Naive B cell (primary cell): Measurements from ENCODE around the gene ARHGAP35. TPM values are rescaled to one million over a fixed set of nuclear protein-coding genes. Genes with fewer than 3 reads are reported as not detected.
"Not testable (repeated sequence)": the region's sequence is repeated elsewhere in the genome, so short reads cannot be mapped to it uniquely, and the experiment has no call there.

Experiments used
- ATAC-seq, 2 donors: fragments of 150-1000 bp; cut with Tn5 transposase; 2 replicates each; pipeline ENCODE4 v1.10.0; 2021; ENCODE audit warnings: low read depth in 2 of 2, mild to moderate bottlenecking in 2 of 2, moderate library complexity in 2 of 2
- DNase-seq: peaks from one replicate; pipeline ENCODE4 v3.0.0; 2022
- H3K27ac Mint-ChIP-seq, 6 donors: one replicate each; pipeline ENCODE4 v1.8.0; 2020 to 2022; ENCODE audit warnings: mild to moderate bottlenecking in 6 of 6, mixed read lengths in 6 of 6, moderate library complexity in 5 of 6, inconsistent platforms in 2 of 6
- H3K27me3 Mint-ChIP-seq, 3 donors: one replicate each; pipeline ENCODE4 v1.8.0; 2021 to 2022; ENCODE audit warnings: mixed read lengths in 3 of 3, mild to moderate bottlenecking in 1 of 3
- H3K36me3 Mint-ChIP-seq, 2 donors: one replicate each; pipeline ENCODE4 v1.8.0; 2020 to 2022; ENCODE audit warnings: mixed read lengths in 2 of 2, inconsistent platforms in 1 of 2, mild to moderate bottlenecking in 1 of 2
- H3K4me1 Mint-ChIP-seq, 3 donors: one replicate each; pipeline ENCODE4 v1.8.0; 2020 to 2022; ENCODE audit warnings: mixed read lengths in 3 of 3, inconsistent platforms in 1 of 3, mild to moderate bottlenecking in 1 of 3, moderate library complexity in 1 of 3
- H3K4me3 Mint-ChIP-seq, 8 donors: one replicate each; pipeline ENCODE4 v1.8.0; 2020 to 2022; ENCODE audit warnings: mild to moderate bottlenecking in 8 of 8, mixed read lengths in 8 of 8, moderate library complexity in 8 of 8, inconsistent platforms in 2 of 8
- H3K9me3 Mint-ChIP-seq, 7 donors: one replicate each; pipeline ENCODE4 v1.8.0; 2020 to 2022; ENCODE audit warnings: mixed read lengths in 7 of 7, mild to moderate bottlenecking in 5 of 7, inconsistent platforms in 2 of 7, moderate library complexity in 1 of 7
- polyA plus RNA-seq, 6 donors: library from polyadenylated mRNA; unstranded; fragments of 300-500 nt; fragmentation: Illumina TruSeq; gene quantifications; one replicate each; pipeline ENCODE4 v1.2.3, GENCODE V29; 2021; ENCODE audit warnings: low read depth in 6 of 6

ARHGAP35 gene
- polyA plus RNA-seq, 6 donors from 2014 or later: 1.6 to 5.9 (median 2.0) TPM; not detected in 1

DNA sequence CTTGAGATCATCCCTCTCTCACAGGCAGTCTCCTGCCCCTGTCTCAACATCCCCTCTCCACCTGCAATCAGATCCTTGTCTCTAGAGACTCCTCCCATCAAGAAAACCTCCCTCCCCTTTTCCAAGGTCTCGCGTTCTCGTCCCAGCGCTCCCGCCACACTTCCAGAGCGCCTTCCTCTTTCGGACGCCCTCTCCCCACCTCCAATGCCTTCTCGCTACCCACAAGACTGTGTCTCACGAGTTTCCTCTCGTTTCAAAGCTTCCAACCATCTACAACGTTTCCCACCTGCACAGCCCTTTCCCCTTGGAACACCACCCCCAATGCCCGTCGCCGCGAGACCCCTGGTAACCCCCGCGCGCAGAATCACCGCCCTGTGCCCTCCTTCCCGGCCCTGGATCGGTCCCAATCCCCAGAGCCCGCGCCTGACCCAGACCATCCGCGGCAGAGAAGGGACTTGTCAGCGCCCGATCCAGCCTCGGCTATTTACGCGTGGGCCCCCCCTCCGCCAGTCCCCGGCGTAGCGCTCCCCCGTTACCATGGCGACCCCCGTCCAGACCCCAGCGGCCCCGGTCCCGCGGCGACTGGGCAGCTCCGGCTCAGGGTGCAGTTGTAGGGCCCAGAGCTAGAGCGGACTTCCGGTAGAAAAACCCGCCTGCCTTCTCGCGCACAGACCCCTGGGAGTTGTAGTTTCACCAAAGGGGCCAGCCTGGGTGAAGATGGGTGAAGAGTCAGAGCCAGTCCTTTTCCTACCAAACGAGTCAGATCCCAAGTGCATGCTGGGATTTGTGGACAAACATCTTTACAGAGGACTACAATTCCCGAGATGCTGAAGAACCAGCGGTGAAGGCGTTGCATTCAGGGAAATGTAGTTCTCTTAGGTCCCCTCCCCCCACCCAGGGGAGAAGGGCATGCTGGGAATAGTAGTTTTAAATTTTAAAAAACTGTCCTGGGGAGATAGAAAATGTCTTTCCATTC lies 10.3 kb upstream of the ARHGAP35 start, which contains the start of gene AP2S1:
TSS of gene AP2S1 (minus strand) at position 619 of the 976 bp plus-strand sequence. CDS start at position 539, 80 bp downstream.
- DNase-seq (peak; percentile 92), ATAC-seq (peak; percentile 90 to 91)
- H3K27ac Mint-ChIP-seq: peak within 1 kb of the TSS; percentile 72 to 96 (median 88)
- H3K9me3 Mint-ChIP-seq: no peaks in the 10 kb centered on the region
- H3K4me1 Mint-ChIP-seq: peaks cover 30 to 39% (median 31%) of the 10 kb centered on the region in 3 donors
- H3K4me3 Mint-ChIP-seq: peak within 1 kb of the TSS; percentile 80 to 97 (median 94)
- peaks cover 0 to 7% of the 10 kb centered on the region in 2 donors for H3K36me3 Mint-ChIP-seq
- no peaks in the 10 kb centered on the region for H3K27me3 Mint-ChIP-seq

DNA sequence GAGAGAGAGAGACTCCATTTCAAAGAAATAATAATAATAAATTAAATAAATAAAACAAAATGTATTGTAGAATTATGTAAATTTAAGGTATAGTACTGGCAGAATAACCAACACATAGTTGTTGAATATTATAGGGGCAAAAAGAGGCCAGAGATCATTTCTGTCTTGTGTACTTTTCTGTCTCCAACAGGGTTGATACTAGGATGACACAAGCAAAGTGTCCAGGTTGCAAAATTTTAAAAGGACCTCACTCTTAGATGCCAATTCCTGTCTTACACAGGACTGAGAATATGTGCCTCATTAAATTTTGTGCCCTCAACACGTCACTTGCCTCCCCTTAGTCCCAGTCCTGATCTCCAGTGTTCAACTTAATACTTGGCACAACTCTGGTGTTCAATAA lies 8.0 kb upstream of the ARHGAP35 start:
- ATAC-seq (no peak), DNase-seq (no peak)
- Mint-ChIP-seq H3K9me3 (no peaks in the 10 kb centered on the region), H3K27ac (no peak overlapping the region), H3K27me3 (no peaks in the 10 kb centered on the region), H3K4me1 (peaks cover 26 to 37% (median 28%) of the 10 kb centered on the region in 3 donors), H3K4me3 (peak overlapping the region in 1 of 8 donors; percentile 24), H3K36me3 (peaks cover 0 to under 1% of the 10 kb centered on the region in 2 donors)

DNA sequence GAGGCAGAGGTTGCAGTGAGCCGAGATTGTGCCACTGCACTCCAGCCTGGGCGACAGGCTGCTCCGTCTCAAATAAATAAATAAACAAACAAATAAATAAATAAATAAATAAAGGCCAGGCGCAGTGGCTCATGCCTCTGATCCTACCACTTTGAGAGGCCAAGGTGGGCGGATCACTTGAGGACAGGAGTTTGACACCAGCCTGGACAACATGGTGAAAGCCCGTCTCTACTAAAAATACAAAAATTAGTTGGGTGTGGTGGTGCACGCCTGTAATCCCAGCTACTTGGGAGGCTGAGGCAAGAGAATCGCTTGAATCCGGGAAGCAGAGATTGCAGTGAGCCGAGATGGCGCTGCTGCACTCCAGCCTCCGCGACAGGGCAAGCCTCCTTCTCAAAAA lies 6.1 kb upstream of the ARHGAP35 start:
- not testable (repeated sequence) for H3K4me3 Mint-ChIP-seq, H3K27ac Mint-ChIP-seq
- H3K4me1 Mint-ChIP-seq: peaks cover 21 to 34% (median 23%) of the 10 kb centered on the region in 3 donors

DNA sequence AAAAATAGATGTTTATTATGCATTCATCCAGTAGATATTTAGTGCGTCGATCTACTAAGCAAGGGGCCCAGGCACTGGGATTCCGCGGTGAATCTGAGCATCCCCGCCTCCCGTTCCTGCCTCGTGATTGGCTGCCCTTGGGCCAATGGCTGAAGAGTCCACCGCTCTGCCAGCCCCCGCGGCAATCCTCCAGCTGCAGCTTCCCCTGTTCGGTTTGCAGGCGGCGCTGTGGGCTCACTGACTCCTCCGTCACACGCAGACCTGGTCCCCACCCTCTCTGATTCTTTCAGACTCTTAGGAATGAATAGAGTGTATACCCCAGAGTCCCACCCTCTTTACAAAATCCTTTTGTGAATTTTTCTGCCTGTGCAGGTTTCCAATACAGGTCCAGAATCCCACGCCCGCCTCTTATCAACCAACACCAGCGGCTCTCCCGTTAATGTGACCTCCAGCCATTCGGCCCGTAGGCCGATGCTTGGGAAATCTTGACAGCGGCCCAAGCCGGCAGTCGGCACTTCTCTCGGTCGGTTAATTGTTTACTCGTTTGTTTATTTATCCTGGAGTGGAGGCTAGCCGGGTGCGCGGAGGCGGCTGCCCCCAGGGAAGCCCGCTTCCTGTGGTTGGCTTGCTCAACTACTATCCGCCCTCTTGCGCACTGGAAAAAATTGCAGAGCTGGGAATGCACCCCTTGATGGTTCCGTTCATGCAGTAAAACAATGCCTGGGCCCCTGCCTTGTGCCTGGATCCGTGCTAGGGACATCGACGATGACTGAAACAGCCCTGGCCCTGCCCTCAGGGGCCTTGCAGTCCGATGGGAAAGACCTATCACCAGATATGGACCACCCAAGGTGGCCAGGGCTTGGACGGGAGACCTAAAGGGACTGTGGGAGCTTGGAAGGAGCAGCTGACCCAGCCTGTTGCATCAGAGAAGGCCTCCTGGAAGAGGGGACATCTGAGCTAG lies 4.5 kb upstream of the ARHGAP35 start:
- Mint-ChIP-seq H3K36me3 (no peaks in the 10 kb centered on the region), H3K4me3 (peak overlapping the region; percentile 71 to 88 (median 82))

More for the DNA sequence above, 6.1 kb upstream of the ARHGAP35 start:
- H3K36me3 Mint-ChIP-seq, DNase-seq, ATAC-seq, H3K9me3 Mint-ChIP-seq, H3K27me3 Mint-ChIP-seq: not testable (repeated sequence)

DNA sequence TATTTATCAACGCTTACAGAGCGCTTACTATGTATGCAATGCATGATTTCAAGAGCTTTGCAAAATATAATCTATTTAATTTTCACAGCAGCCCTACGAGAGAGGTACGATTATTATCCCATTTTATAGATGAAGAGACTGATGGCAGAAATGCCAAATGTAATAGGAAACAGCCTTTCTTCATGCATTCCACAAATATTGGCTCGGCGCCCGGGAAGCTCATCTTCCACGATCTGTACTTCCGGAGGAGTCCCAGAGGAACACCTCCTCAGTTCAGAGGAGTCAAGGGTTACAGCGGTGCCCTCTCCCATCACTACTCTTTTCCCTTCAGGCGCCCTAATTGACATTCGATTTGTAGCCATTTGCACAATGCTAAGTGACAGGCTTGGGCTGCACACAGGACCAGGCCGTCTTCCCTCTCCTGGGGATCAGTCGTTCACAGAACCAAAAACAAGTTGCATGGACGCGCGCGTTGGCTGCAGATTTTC lies 1.1 kb upstream of the ARHGAP35 start:
- Mint-ChIP-seq H3K4me3 (peak overlapping the region in 7 of 8 donors; percentile 88 to 99 (median 96)), H3K4me1 (peaks cover 17 to 26% (median 18%) of the 10 kb centered on the region in 3 donors), H3K27me3 (no peaks in the 10 kb centered on the region), H3K27ac (peak overlapping the region; percentile 77 to 97 (median 94)), H3K9me3 (peaks cover 0 to 5% (median 1%) of the 10 kb centered on the region in 7 donors), H3K36me3 (no peaks in the 10 kb centered on the region)
- ATAC-seq (no peak), DNase-seq (no peak)

More for the DNA sequence above, 4.5 kb upstream of the ARHGAP35 start:
- DNase-seq: peak; percentile 84
- Mint-ChIP-seq H3K4me1 (peaks cover 17 to 26% (median 18%) of the 10 kb centered on the region in 3 donors), H3K27me3 (no peaks in the 10 kb centered on the region), H3K9me3 (peaks cover 0 to 5% (median 1%) of the 10 kb centered on the region in 7 donors), H3K27ac (peak overlapping the region in 3 of 6 donors; percentile 49 to 90 (median 69))
- peak; percentile 65 to 66 for ATAC-seq

DNA sequence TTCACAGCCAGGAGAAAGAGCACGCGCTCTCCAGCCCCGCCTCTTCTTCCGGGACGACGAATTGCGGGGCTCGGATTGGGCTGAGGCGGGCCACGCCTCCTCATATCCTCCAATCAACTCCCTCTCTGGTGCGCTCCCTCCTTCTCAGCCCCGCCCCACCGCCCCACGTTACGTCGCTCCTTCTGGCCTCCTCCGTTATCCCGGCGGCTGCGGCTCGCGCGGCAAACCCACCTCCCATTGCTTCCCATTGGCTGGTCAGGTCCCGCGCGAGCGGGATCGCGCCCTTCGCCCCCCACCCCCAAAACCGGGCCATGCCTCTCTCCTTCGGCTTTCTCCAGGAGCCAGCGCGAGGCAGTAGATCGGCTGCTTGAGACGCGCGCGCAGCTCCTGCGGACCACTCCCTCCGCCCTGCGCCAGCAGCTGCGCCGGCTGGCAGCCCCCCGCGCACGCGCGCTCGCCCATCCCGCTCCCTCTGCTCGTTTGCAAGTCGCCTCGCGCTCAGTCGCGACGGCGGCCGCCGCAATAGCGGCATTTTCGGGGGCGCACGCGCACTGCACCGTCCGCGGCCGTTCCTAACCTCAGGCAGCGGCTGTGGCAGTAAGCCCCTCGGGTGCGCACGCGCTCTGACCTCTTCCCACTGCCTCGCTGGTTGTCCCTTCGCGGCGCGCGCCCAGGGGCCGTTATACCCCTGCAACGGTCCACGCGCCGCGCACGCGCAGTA lies 512 bp upstream of the ARHGAP35 start:
- Mint-ChIP-seq H3K4me3 (peak overlapping the region in 7 of 8 donors; percentile 88 to 99 (median 96)), H3K27ac (peak overlapping the region; percentile 77 to 97 (median 94)), H3K4me1 (peaks cover 17 to 30% (median 24%) of the 10 kb centered on the region in 3 donors), H3K36me3 (no peaks in the 10 kb centered on the region), H3K27me3 (no peaks in the 10 kb centered on the region), H3K9me3 (peaks cover 0 to 5% (median 1%) of the 10 kb centered on the region in 7 donors)
- DNase-seq: peak; percentile 89
- ATAC-seq: peak; percentile 75 to 78

DNA sequence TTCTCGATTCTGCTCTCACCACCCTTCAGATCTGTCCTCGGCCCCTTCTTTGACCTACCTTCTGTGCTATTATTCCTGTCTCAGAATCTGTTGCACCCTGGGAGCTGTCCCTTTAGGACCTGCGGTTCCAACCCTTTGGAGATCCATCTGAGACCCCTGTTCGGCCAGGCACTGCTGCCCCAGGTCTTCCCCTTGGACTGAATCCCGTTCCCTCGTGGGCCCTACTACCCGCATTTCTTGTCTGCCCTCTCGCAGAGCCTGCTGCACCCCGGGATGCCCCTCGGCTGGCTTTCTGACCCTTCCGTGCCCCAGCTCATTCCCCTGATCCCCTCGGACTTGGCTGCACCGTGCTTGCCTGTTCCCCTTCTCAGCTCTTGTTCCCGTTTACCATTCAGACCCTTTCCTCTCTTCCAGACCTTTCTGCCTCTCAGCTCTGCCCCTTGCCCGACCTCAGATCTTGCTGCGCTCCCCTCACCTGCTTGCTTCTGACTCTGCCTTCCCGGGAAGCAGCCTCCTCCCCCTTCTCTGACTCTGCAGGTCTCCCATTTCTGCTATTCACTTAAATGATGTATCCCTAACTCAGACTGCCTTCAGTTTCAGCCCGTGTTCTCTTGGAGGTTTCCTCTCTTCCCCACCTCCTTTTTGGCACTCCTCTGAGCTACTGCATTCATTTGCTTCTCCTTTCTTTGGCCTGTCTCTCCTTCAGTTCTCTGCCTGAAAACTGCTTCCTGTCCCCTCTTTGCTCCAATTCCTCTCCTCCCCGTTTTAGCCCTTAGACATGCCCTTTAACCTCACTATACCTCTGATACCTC lies 1.1 kb downstream of the ARHGAP35 start:
- Mint-ChIP-seq H3K27me3 (no peaks in the 10 kb centered on the region), H3K9me3 (peaks cover 0 to 5% (median 1%) of the 10 kb centered on the region in 7 donors), H3K4me1 (peaks cover 17 to 32% (median 29%) of the 10 kb centered on the region in 3 donors), H3K27ac (no peak overlapping the region), H3K4me3 (no peak overlapping the region), H3K36me3 (no peaks in the 10 kb centered on the region)
- ATAC-seq (no peak), DNase-seq (no peak)

DNA sequence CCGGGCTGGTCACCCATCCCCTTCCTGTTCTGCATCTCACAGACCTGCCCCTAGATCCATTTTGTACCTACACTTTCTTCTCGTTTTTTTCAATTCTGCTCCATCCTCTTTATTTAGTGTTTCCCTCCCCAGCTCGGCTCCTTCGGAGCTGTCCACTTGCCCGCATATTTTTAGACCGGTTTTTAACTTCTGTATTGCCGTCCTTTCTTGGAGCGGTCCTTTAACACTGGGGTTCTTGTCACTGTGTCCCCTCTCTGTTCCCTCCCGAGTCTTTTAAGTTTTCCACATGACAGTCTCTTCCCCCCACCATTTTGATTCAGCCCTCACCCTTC lies 1.7 kb downstream of the ARHGAP35 start:
- Mint-ChIP-seq H3K4me3 (no peak overlapping the region), H3K9me3 (peaks cover 0 to 5% (median 1%) of the 10 kb centered on the region in 7 donors), H3K27me3 (no peaks in the 10 kb centered on the region), H3K27ac (no peak overlapping the region), H3K36me3 (no peaks in the 10 kb centered on the region), H3K4me1 (peaks cover 21 to 38% (median 32%) of the 10 kb centered on the region in 3 donors)
- no peak for DNase-seq
- no peak for ATAC-seq

DNA sequence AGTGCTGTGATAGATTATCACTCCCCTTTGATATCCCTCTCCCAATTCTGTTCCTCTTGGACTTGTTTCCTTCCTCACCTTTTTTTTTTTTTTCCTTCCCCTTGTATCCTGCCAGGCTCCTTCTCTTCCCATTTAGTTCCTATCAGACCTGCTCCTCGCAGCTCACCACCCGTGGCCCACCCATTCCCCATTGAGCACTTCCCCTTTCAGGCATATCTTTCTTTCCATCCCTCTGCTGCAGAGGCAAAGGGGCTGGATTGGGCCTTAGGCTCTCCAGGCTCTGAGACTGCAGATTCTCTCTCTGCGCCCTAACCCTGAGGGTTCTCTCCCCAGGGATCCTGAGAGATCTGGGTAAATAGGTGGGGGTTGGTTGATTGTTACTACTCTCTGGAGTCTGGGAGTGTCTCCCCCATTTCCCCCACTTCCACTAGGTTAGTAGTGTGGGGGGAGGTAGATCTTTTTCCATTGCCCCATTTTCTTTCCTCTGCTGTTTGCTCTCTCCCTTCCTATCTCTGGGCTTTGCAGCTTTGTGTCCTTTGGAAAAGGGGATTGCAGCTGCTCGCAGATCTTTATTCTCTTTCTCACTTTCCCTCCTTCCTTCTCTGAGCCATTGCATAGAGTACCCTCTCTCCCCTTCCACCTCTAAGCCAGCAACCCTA lies 2.3 kb downstream of the ARHGAP35 start:
- H3K4me3 Mint-ChIP-seq: no peak overlapping the region
- H3K27me3 Mint-ChIP-seq: no peaks in the 10 kb centered on the region
- peaks cover 23 to 42% (median 39%) of the 10 kb centered on the region in 3 donors for H3K4me1 Mint-ChIP-seq
- peaks cover 0 to 5% (median 1%) of the 10 kb centered on the region in 7 donors for H3K9me3 Mint-ChIP-seq
- ATAC-seq (no peak), DNase-seq (no peak)
- no peaks in the 10 kb centered on the region for H3K36me3 Mint-ChIP-seq
- H3K27ac Mint-ChIP-seq: no peak overlapping the region

DNA sequence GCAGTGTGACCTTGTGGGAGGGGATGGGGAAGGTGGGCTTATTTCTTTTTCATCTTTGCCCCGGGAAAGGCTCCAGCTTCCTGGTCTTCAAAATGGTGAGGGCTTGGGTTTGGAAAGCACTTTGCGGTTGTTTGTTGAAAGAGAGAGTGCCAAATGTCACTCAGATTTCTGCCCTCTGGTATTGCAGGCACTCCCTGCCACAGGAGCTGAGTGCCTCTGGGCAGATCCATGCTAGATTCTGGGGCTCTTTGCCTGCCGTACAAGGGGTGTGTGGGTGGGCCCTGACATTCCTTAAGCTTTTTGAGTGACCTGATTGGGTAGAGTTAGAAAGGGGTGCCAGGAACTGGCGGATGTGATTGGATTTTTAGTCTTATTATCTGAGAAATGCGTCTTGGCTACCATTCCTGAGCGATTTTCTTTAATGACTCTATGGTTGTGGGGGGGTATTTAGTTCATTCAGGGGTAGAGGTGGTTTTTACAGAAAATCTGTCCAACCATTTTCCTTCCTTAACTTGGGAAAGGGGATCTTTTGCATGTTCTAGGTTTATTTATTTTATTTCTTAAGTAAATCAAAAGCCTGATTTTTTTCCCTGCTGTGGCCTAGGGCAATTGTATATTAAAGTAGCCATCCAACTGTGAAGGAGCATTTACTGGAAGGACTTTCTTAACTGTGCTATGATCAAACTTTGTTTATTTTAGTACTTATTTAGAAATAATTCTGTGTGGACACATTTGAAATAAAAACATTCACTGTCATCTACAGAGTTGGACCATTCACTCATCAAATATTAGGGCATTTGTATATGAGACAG lies 3.2 kb downstream of the ARHGAP35 start:
- Mint-ChIP-seq H3K27me3 (no peaks in the 10 kb centered on the region), H3K9me3 (peaks cover 0 to 5% (median 1%) of the 10 kb centered on the region in 7 donors), H3K27ac (no peak overlapping the region), H3K4me1 (peaks cover 29 to 43% (median 43%) of the 10 kb centered on the region in 3 donors), H3K4me3 (no peak overlapping the region), H3K36me3 (no peaks in the 10 kb centered on the region)
- DNase-seq (no peak), ATAC-seq (no peak)
